Neural cell (in vitro differentiated cells): ENCODE data around the gene SLC25A21. TPM values are rescaled to one million over a fixed set of nuclear protein-coding genes. Genes with fewer than 3 reads are reported as not detected.

Source experiments
- H2AFZ ChIP-seq: fragments of 200-600, 300-800 bp; sonication (generic), shearing (Covaris generic); 2 replicates; pipeline ENCODE4 v1.6.0; 2014; ENCODE audit warnings: low read depth, mild to moderate bottlenecking, antibody characterized with exemption, low read length, moderate library complexity
- H3F3A ChIP-seq: fragments of 200-600 bp; shearing (Covaris generic); 2 replicates; pipeline ENCODE4 v1.6.1; 2016; ENCODE audit warnings: mild to moderate bottlenecking, moderate library complexity, mixed read lengths, antibody characterized with exemption, low read length; ENCODE audit not compliant: insufficient read depth, poor library complexity, severe bottlenecking
- H3K27ac ChIP-seq: fragments of 200-600, 300-800 bp; sonication (generic), shearing (Covaris generic); 2 replicates; pipeline ENCODE4 v1.5.1; 2014; ENCODE audit warnings: mild to moderate bottlenecking, low read length, moderate library complexity
- H3K27me3 ChIP-seq: fragments of 300-800, 200-600 bp; sonication (generic), shearing (Covaris generic); 2 replicates; pipeline ENCODE4 v1.6.0; 2014; ENCODE audit warnings: mild to moderate bottlenecking, low read depth, low read length, moderate library complexity; ENCODE audit not compliant: insufficient read depth
- H3K36me3 ChIP-seq: fragments of 300-800, 200-600 bp; sonication (generic), shearing (Covaris generic); 2 replicates; pipeline ENCODE4 v1.5.1; 2014; ENCODE audit warnings: mild to moderate bottlenecking, antibody characterized with exemption, low read length, moderate library complexity; ENCODE audit not compliant: insufficient read depth
- H3K4me2 ChIP-seq: fragments of 300-800, 200-600 bp; sonication (generic), shearing (Covaris generic); 2 replicates; pipeline ENCODE4 v1.6.0; 2014; ENCODE audit warnings: mild to moderate bottlenecking, low read length
- H3K4me3 ChIP-seq: fragments of 300-800, 200-600 bp; sonication (generic), shearing (Covaris generic); 2 replicates; pipeline ENCODE4 v1.5.1; 2014; ENCODE audit warnings: mild to moderate bottlenecking, low read length, moderate library complexity
- H3K79me2 ChIP-seq: fragments of 200-600 bp; shearing (Covaris generic); replicated peaks from 2 replicates; pipeline ENCODE4 v1.6.0; 2014; ENCODE audit warnings: mild to moderate bottlenecking, low read length, moderate library complexity; ENCODE audit not compliant: insufficient read depth
- H3K9ac ChIP-seq: fragments of 300-800, 200-600 bp; sonication (generic), shearing (Covaris generic); 2 replicates; pipeline ENCODE4 v1.6.1; 2016; ENCODE audit warnings: mild to moderate bottlenecking, low read length, mixed read lengths
- H3K9me2 ChIP-seq: fragments of 200-600 bp; shearing (Covaris generic); 2 replicates; pipeline ENCODE4 v1.6.1; 2016; ENCODE audit warnings: mild to moderate bottlenecking, low read length, mixed read lengths; ENCODE audit not compliant: insufficient read depth
- H3K9me3 ChIP-seq: fragments of 200-600, 300-800 bp; sonication (generic), shearing (Covaris generic); 2 replicates; pipeline ENCODE4 v1.6.1; 2016; ENCODE audit warnings: mild to moderate bottlenecking, mixed run types, low read length, moderate library complexity, mixed read lengths
- H4K20me1 ChIP-seq: fragments of 200-600 bp; shearing (Covaris generic); 2 replicates; pipeline ENCODE4 v1.6.1; 2016; ENCODE audit warnings: mild to moderate bottlenecking, mixed run types; ENCODE audit not compliant: insufficient read depth
- EP300 ChIP-seq: fragments of 450-650 bp; conservative IDR thresholded peaks from 2 replicates; pipeline ENCODE4 v1.6.1; 2014; ENCODE audit warnings: antibody characterized with exemption, mild to moderate bottlenecking, moderate library complexity; ENCODE audit not compliant: poor library complexity, severe bottlenecking
- EZH2 ChIP-seq: fragments of 200-600, 300-800 bp; shearing (Covaris generic), sonication (generic); IDR thresholded peaks from 2 replicates; pipeline ENCODE4 v1.6.1; 2014; ENCODE audit warnings: antibody characterized with exemption, low read length, borderline replicate concordance, mild to moderate bottlenecking; ENCODE audit not compliant: insufficient read depth, poor library complexity, severe bottlenecking
- MXI1 ChIP-seq: fragments of 450-650 bp; conservative IDR thresholded peaks from 2 replicates; pipeline ENCODE4 v1.6.1; 2014; ENCODE audit warnings: antibody characterized with exemption, mild to moderate bottlenecking; ENCODE audit not compliant: poor library complexity, severe bottlenecking
- POLR2AphosphoS5 ChIP-seq: IDR thresholded peaks from 2 replicates; pipeline ENCODE4 v1.6.1; 2012
- RAD21 ChIP-seq: fragments of 450-650 bp; conservative IDR thresholded peaks from 2 replicates; pipeline ENCODE4 v1.6.1; 2014; ENCODE audit warnings: antibody characterized with exemption, mild to moderate bottlenecking, moderate library complexity
- SMC3 ChIP-seq: fragments of 450-650 bp; conservative IDR thresholded peaks from 2 replicates; pipeline ENCODE4 v1.6.1; 2014; ENCODE audit warnings: antibody characterized with exemption, mild to moderate bottlenecking, moderate library complexity; ENCODE audit not compliant: poor library complexity
- TAF1 ChIP-seq: IDR thresholded peaks from 2 replicates; pipeline ENCODE4 v1.6.1; 2012; ENCODE audit warnings: low read depth
- polyA plus RNA-seq: library from polyadenylated mRNA; depleted of rRNA; stranded (reverse); fragments of >200 nt; gene quantifications from 2 replicates; pipeline ENCODE4 v1.2.3, GENCODE V29; 2014
- TF ChIP-seq, protein P1 (sequence below): fragments of 450-650 bp; IDR thresholded peaks from 2 replicates; pipeline ENCODE4 v1.5.1; 2014; ENCODE audit warnings: antibody characterized with exemption, mild to moderate bottlenecking, moderate library complexity; ENCODE audit not compliant: poor library complexity, severe bottlenecking
- TF ChIP-seq, protein P2 (sequence below): IDR thresholded peaks from 2 replicates; pipeline ENCODE4 v1.6.1; 2012; ENCODE audit warnings: borderline replicate concordance

The SLC25A21 gene
- polyA plus RNA-seq, 1 donor from 2014 or later: 0.35 TPM

DNA sequence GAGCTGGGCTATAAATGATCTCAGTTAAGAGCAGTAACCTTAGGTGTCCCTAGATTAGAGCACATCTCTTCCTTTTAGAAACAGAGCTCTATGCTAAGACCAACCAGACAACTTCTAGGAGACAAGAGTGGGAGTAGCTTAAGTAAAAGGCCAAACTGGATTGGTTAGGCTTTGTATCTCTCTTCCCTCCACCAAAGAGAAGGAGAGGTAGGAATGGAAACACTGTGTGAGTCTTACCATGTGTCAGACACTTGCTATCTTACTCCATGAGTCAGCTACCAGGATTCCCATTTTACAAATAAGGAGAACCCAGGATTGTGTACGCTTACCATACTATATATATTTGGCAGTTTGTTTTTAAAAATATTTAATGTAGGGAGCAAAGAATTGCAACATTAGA lies 387.9 kb downstream of the SLC25A21 start:
- Histone ChIP-seq H4K20me1 (no peaks in the 10 kb centered on the region), H3K27me3 (no peaks in the 10 kb centered on the region), H3K27ac (no peak overlapping the region), H2AFZ (no peak overlapping the region), H3K4me3 (no peak overlapping the region), H3F3A (no peaks in the 10 kb centered on the region), H3K79me2 (no peaks in the 10 kb centered on the region), H3K9ac (no peak overlapping the region), H3K4me2 (no peak overlapping the region), H3K36me3 (no peaks in the 10 kb centered on the region), H3K9me3 (no peaks in the 10 kb centered on the region), H3K9me2 (no peaks in the 10 kb centered on the region)
- TF ChIP-seq, protein P1, sequence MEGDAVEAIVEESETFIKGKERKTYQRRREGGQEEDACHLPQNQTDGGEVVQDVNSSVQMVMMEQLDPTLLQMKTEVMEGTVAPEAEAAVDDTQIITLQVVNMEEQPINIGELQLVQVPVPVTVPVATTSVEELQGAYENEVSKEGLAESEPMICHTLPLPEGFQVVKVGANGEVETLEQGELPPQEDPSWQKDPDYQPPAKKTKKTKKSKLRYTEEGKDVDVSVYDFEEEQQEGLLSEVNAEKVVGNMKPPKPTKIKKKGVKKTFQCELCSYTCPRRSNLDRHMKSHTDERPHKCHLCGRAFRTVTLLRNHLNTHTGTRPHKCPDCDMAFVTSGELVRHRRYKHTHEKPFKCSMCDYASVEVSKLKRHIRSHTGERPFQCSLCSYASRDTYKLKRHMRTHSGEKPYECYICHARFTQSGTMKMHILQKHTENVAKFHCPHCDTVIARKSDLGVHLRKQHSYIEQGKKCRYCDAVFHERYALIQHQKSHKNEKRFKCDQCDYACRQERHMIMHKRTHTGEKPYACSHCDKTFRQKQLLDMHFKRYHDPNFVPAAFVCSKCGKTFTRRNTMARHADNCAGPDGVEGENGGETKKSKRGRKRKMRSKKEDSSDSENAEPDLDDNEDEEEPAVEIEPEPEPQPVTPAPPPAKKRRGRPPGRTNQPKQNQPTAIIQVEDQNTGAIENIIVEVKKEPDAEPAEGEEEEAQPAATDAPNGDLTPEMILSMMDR: no peak
- no peak for TF ChIP-seq EP300
- no peak for TF ChIP-seq MXI1
- TF ChIP-seq, protein P2, sequence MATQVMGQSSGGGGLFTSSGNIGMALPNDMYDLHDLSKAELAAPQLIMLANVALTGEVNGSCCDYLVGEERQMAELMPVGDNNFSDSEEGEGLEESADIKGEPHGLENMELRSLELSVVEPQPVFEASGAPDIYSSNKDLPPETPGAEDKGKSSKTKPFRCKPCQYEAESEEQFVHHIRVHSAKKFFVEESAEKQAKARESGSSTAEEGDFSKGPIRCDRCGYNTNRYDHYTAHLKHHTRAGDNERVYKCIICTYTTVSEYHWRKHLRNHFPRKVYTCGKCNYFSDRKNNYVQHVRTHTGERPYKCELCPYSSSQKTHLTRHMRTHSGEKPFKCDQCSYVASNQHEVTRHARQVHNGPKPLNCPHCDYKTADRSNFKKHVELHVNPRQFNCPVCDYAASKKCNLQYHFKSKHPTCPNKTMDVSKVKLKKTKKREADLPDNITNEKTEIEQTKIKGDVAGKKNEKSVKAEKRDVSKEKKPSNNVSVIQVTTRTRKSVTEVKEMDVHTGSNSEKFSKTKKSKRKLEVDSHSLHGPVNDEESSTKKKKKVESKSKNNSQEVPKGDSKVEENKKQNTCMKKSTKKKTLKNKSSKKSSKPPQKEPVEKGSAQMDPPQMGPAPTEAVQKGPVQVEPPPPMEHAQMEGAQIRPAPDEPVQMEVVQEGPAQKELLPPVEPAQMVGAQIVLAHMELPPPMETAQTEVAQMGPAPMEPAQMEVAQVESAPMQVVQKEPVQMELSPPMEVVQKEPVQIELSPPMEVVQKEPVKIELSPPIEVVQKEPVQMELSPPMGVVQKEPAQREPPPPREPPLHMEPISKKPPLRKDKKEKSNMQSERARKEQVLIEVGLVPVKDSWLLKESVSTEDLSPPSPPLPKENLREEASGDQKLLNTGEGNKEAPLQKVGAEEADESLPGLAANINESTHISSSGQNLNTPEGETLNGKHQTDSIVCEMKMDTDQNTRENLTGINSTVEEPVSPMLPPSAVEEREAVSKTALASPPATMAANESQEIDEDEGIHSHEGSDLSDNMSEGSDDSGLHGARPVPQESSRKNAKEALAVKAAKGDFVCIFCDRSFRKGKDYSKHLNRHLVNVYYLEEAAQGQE: no peak
- no peak for TF ChIP-seq EZH2
- no peak for TF ChIP-seq RAD21
- TF ChIP-seq POLR2AphosphoS5: no peak
- TF ChIP-seq TAF1: no peak
- TF ChIP-seq SMC3: no peak

DNA sequence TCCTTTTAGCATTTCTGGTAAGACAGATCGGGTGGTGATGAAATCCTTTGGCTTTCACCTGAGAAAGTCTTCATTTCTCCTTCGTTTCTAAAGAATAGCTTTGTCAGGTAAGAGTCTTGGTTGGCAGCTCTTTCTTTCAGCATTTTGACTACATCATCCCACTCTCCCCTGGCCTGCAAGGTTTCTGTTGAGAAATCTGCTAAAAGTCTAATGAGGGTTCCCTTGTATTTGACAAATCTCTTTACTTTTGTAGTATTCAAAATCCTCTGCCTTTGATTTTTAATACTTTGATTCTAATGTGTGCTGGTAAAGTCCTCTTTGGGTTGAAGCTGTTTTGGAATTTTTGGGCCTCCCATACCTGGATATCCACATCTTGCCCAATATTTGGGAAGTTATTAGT lies 390.5 kb downstream of the SLC25A21 start:
- no peaks in the 10 kb centered on the region for H4K20me1 ChIP-seq
- no peaks in the 10 kb centered on the region for H3K9me2 ChIP-seq
- H3K9me3 ChIP-seq: no peaks in the 10 kb centered on the region
- no peaks in the 10 kb centered on the region for H3K27me3 ChIP-seq
- H3F3A ChIP-seq: no peaks in the 10 kb centered on the region
- no peaks in the 10 kb centered on the region for H3K36me3 ChIP-seq
- TF ChIP-seq RAD21: no peak
- no peak for TF ChIP-seq EZH2
- no peak for TF ChIP-seq TAF1
- TF ChIP-seq, protein P2: no peak
- TF ChIP-seq EP300: no peak
- TF ChIP-seq MXI1: no peak
- TF ChIP-seq POLR2AphosphoS5: no peak
- no peak for TF ChIP-seq SMC3
- TF ChIP-seq, protein P1: no peak
- H3K9ac ChIP-seq: no peak overlapping the region
- H3K4me3 ChIP-seq: no peak overlapping the region
- no peak overlapping the region for H2AFZ ChIP-seq
- no peak overlapping the region for H3K27ac ChIP-seq
- H3K4me2 ChIP-seq: no peak overlapping the region
- H3K79me2 ChIP-seq: no peaks in the 10 kb centered on the region
